GM19452 (cell line): ENCODE data around the gene MANBA.
"Not testable (repeated sequence)": the region's sequence is repeated elsewhere in the genome, so short reads cannot be mapped to it uniquely, and the experiment has no call there.

Source experiments
- ATAC-seq: cut with Tn5 transposase; IDR thresholded peaks from one replicate; pipeline ENCODE4 v1.9.1; 2021; ENCODE audit not compliant: unreplicated experiment

The MANBA gene

GRCh38 chr4:102764901-102765300 is 4.1 kb upstream of the MANBA start:
- ATAC-seq, result no peak

- ATAC-seq, result no peak
Observed at GRCh38 chr4:102761906-102762305, 1.1 kb upstream of the MANBA start.

- ATAC-seq, result no peak
Observed at GRCh38 chr4:102761296-102761701, 531 bp upstream of the MANBA start.

GRCh38 chr4:102759831-102760644 is 730 bp downstream of the MANBA start:
- ATAC-seq, result peak; percentile 50

GRCh38 chr4:102758241-102759160 is 2.3 kb downstream of the MANBA start:
- ATAC-seq, result no peak

- ATAC-seq, result no peak
Observed at GRCh38 chr4:102757681-102758080, 3.1 kb downstream of the MANBA start.

- no peak for ATAC-seq
Observed at GRCh38 chr4:102754044-102754443, 6.7 kb downstream of the MANBA start.

- ATAC-seq, result no peak
Observed at GRCh38 chr4:102751941-102752340, 8.8 kb downstream of the MANBA start.

GRCh38 chr4:102743352-102743751 is 17.4 kb downstream of the MANBA start:
- ATAC-seq, result peak; percentile 95

GRCh38 chr4:102738802-102739201 is 22.0 kb downstream of the MANBA start:
- ATAC-seq, result not testable (repeated sequence)

GRCh38 chr4:102736636-102737549 is 23.9 kb downstream of the MANBA start:
- no peak for ATAC-seq

- no peak for ATAC-seq
Observed at GRCh38 chr4:102735582-102735981, 25.2 kb downstream of the MANBA start.

GRCh38 chr4:102734591-102735385 is 26.0 kb downstream of the MANBA start:
- peak; percentile 100 for ATAC-seq

- ATAC-seq, result peak; percentile 18
Observed at GRCh38 chr4:102734116-102734515, 26.7 kb downstream of the MANBA start.

GRCh38 chr4:102733084-102733483 is 27.7 kb downstream of the MANBA start:
- ATAC-seq, result no peak

- ATAC-seq, result no peak
Observed at GRCh38 chr4:102732678-102733077, 28.1 kb downstream of the MANBA start.

GRCh38 chr4:102730968-102731533 is 29.7 kb downstream of the MANBA start:
- no peak for ATAC-seq

GRCh38 chr4:102729486-102729885 is 31.3 kb downstream of the MANBA start:
- not testable (repeated sequence) for ATAC-seq

GRCh38 chr4:102726919-102727318 is 33.8 kb downstream of the MANBA start:
- not testable (repeated sequence) for ATAC-seq

- ATAC-seq, result no peak
Observed at GRCh38 chr4:102726068-102726467, 34.7 kb downstream of the MANBA start.
